Cardiac fibroblast (primary cell): ENCODE data around the gene ACSL6.
A peak's percentile ranks its signal among the peaks of the same experiment; 100 is the strongest.

ENCODE experiments used
- DNase-seq, 2 donors: peaks; one replicate each; pipeline versions ENCODE4 v3.0.0 to v3.0.0-alpha.2; 2010; ENCODE audit warnings: low read depth in 2 of 2
- H3K4me3 ChIP-seq, 2 donors: replicated peaks in 1 of 2; 1 replicate in 1 of 2; 2 replicates in 1 of 2; pipeline ENCODE4 v1.5.1; 2011; ENCODE audit warnings: low read depth in 2 of 2, low read length in 2 of 2, mild to moderate bottlenecking in 2 of 2, moderate library complexity in 1 of 2
- CTCF ChIP-seq: IDR thresholded peaks from one replicate; pipeline ENCODE4 v1.5.1; 2011; ENCODE audit warnings: low read depth, mild to moderate bottlenecking, low read length, inconsistent platforms

ACSL6 gene

GRCh38 chr5:131968396-131968954, 43.0 kb downstream of the ACSL6 start:
- H3K4me3 ChIP-seq, result no peak overlapping the region
- peak in 1 of 2 donors; percentile 7 for DNase-seq
- TF ChIP-seq CTCF, result no peak

GRCh38 chr5:131966551-131966950, 44.9 kb downstream of the ACSL6 start:
- no peak for DNase-seq
- no peak overlapping the region for H3K4me3 ChIP-seq
- no peak for TF ChIP-seq CTCF

- no peak for TF ChIP-seq CTCF
- H3K4me3 ChIP-seq, result no peak overlapping the region
- DNase-seq, result no peak
Measured at GRCh38 chr5:131965826-131966415, 45.5 kb downstream of the ACSL6 start.

- DNase-seq, result no peak
- TF ChIP-seq CTCF, result no peak
- no peak overlapping the region for H3K4me3 ChIP-seq
Measured at GRCh38 chr5:131959906-131960305, 51.6 kb downstream of the ACSL6 start.

GRCh38 chr5:131959136-131959535, 52.3 kb downstream of the ACSL6 start:
- H3K4me3 ChIP-seq, result no peak overlapping the region
- no peak for TF ChIP-seq CTCF
- DNase-seq, result no peak

- TF ChIP-seq CTCF, result no peak
- no peak for DNase-seq
Measured at GRCh38 chr5:131957721-131958441, 53.6 kb downstream of the ACSL6 start.

More at GRCh38 chr5:131957721-131958441, 53.6 kb downstream of the ACSL6 start:
- H3K4me3 ChIP-seq, result no peak overlapping the region
